Fibroblast of lung (primary cell): Measurements from ENCODE around the gene TTLL11. TPM values are rescaled to one million over a fixed set of nuclear protein-coding genes. Genes with fewer than 3 reads are reported as not detected.

Experiments used
- DNase-seq, 2 donors: peaks; one replicate each; pipeline versions ENCODE4 v3.0.0 to v3.0.0-alpha.2; 2010; ENCODE audit warnings: low read depth in 2 of 2
- H2AFZ ChIP-seq: 2 replicates; pipeline ENCODE4 v1.5.1; 2012; ENCODE audit warnings: low read length, control low read depth, inconsistent platforms
- H3K27ac ChIP-seq: 2 replicates; pipeline ENCODE4 v1.5.1; 2011; ENCODE audit warnings: low read length, control low read depth; ENCODE audit not compliant: insufficient read depth
- H3K27me3 ChIP-seq: 2 replicates; pipeline ENCODE4 v1.5.1; 2011; ENCODE audit warnings: mild to moderate bottlenecking, low read length; ENCODE audit not compliant: control insufficient read depth, insufficient read depth
- H3K36me3 ChIP-seq: 2 replicates; pipeline ENCODE4 v1.5.1; 2011; ENCODE audit warnings: low read length; ENCODE audit not compliant: control insufficient read depth, insufficient read depth
- H3K4me1 ChIP-seq: 2 replicates; pipeline ENCODE4 v1.5.1; 2011; ENCODE audit warnings: low read length; ENCODE audit not compliant: control insufficient read depth, insufficient read depth; ENCODE audit errors: extremely low read depth
- H3K4me2 ChIP-seq: 2 replicates; pipeline ENCODE4 v1.5.1; 2011; ENCODE audit warnings: low read length, control low read depth; ENCODE audit not compliant: insufficient read depth; ENCODE audit errors: extremely low read depth
- H3K4me3 ChIP-seq, 4 experiments: fragments of 200-600 bp in 1 of 4; sonication (generic) in 1 of 4; replicated peaks in 1 of 4; 2 replicates each; pipeline ENCODE4 v1.5.1; 2011 to 2016; ENCODE audit warnings: low read length in 4 of 4, low read depth in 3 of 4, mild to moderate bottlenecking in 3 of 4, control low read depth in 2 of 4, inconsistent platforms in 1 of 4, mixed read lengths in 1 of 4; ENCODE audit not compliant: insufficient read depth in 1 of 4; ENCODE audit errors: control extremely low read depth in 1 of 4
- H3K79me2 ChIP-seq: 2 replicates; pipeline ENCODE4 v1.5.1; 2012; ENCODE audit warnings: mild to moderate bottlenecking, low read length, inconsistent platforms; ENCODE audit not compliant: control insufficient read depth, insufficient read depth
- H3K9ac ChIP-seq: 2 replicates; pipeline ENCODE4 v1.5.1; 2011; ENCODE audit warnings: mild to moderate bottlenecking, low read length, control low read depth; ENCODE audit not compliant: insufficient read depth
- H3K9me3 ChIP-seq: 2 replicates; pipeline ENCODE4 v1.5.1; 2012; ENCODE audit warnings: low read depth, low read length; ENCODE audit not compliant: control insufficient read depth, insufficient read depth
- H4K20me1 ChIP-seq: 2 replicates; pipeline ENCODE4 v1.5.1; 2011; ENCODE audit warnings: low read length; ENCODE audit not compliant: control insufficient read depth, insufficient read depth; ENCODE audit errors: extremely low read depth
- CTCF ChIP-seq, 2 donors: IDR thresholded peaks in 1 of 2; conservative IDR thresholded peaks in 1 of 2; 1 replicate in 1 of 2; 2 replicates in 1 of 2; pipeline ENCODE4 v1.5.1; 2011 to 2012; ENCODE audit warnings: low read length in 2 of 2, control low read depth in 1 of 2, inconsistent platforms in 1 of 2, low read depth in 1 of 2, mild to moderate bottlenecking in 1 of 2
- EZH2 ChIP-seq: IDR thresholded peaks from 2 replicates; pipeline ENCODE4 v1.5.1; 2012; ENCODE audit warnings: low read length, control low read depth, mild to moderate bottlenecking; ENCODE audit errors: missing control alignments
- polyA plus RNA-seq, 2 donors: library from polyadenylated mRNA; depleted of rRNA in 1 of 2; stranded (reverse) in 1 of 2; unstranded in 1 of 2; fragments of >200 nt; gene quantifications; 2 replicates each; pipeline ENCODE4 v1.2.1, GENCODE V29; 2011 to 2012; ENCODE audit warnings: missing spikeins in 1 of 2
- total RNA-seq: library from RNA; depleted of rRNA; stranded (reverse); fragments of >200 nt; gene quantifications from 2 replicates; pipeline ENCODE4 v1.2.1, GENCODE V29; 2014

TTLL11 gene
- total and polyA plus RNA-seq, 2 donors (not counting 1 experiment from before 2014, with no cell fraction given) = 3.9 to 4.8 TPM

- no peaks in the 10 kb centered on the region for H4K20me1 ChIP-seq
- no peak overlapping the region for H3K27ac ChIP-seq
- no peak overlapping the region for H2AFZ ChIP-seq
- H3K36me3 ChIP-seq = peaks cover 12% of the 10 kb centered on the region
- H3K4me1 ChIP-seq = peaks cover 12% of the 10 kb centered on the region
- H3K9me3 ChIP-seq = no peaks in the 10 kb centered on the region
- no peaks in the 10 kb centered on the region for H3K27me3 ChIP-seq
- no peak overlapping the region for H3K9ac ChIP-seq
- TF ChIP-seq EZH2 = no peak
- TF ChIP-seq CTCF (conservative IDR thresholded peaks at IDR 0.05 in 1 of 2, IDR thresholded peaks at IDR 0.05 in 1 of 2; ENCODE audit: low read depth in 1 of 2, low read length in 2 of 2) = no peak
- H3K4me2 ChIP-seq = no peak overlapping the region
- H3K4me3 ChIP-seq = no peak overlapping the region
- no peak for DNase-seq
- H3K79me2 ChIP-seq = no peaks in the 10 kb centered on the region
These were observed 319.7 kb downstream of the TTLL11 start for GRCh38 chr9:121773286-121773953.

GRCh38 chr9:121772600-121773285 is 320.4 kb downstream of the TTLL11 start:
- Histone ChIP-seq H3K27ac (no peak overlapping the region), H3K4me2 (no peak overlapping the region), H3K79me2 (no peaks in the 10 kb centered on the region), H2AFZ (no peak overlapping the region), H3K4me1 (peaks cover 12% of the 10 kb centered on the region), H4K20me1 (no peaks in the 10 kb centered on the region), H3K27me3 (no peaks in the 10 kb centered on the region), H3K4me3 (no peak overlapping the region), H3K36me3 (peaks cover 12% of the 10 kb centered on the region), H3K9ac (no peak overlapping the region), H3K9me3 (no peaks in the 10 kb centered on the region)
- DNase-seq = no peak
- TF ChIP-seq CTCF (conservative IDR thresholded peaks at IDR 0.05 in 1 of 2, IDR thresholded peaks at IDR 0.05 in 1 of 2; ENCODE audit: low read depth in 1 of 2, low read length in 2 of 2) (no peak), EZH2 (no peak)

Other genes starting within 250 kb of the TTLL11 start
- 26.6 and 29.0 TPM in 2 replicates for gene NDUFA8, start 66.5 kb upstream of the TTLL11 start, total RNA-seq
- gene NDUFA8, start 66.5 kb upstream of the TTLL11 start, polyA plus RNA-seq = 90.2 and 105 TPM in 2 replicates
- 0.33 and 0.51 TPM in 2 replicates for gene MORN5, start 66.6 kb upstream of the TTLL11 start, total RNA-seq
- gene MORN5, start 66.6 kb upstream of the TTLL11 start, polyA plus RNA-seq = not detected in 2 replicates
- not detected in 2 replicates for gene LHX6, start 135.6 kb upstream of the TTLL11 start, total RNA-seq
- 0.09 TPM in 1 of 2 replicates, not detected in the other for gene LHX6, start 135.6 kb upstream of the TTLL11 start, polyA plus RNA-seq
- 9.5 and 11.2 TPM in 2 replicates for gene RBM18, start 171.5 kb upstream of the TTLL11 start, total RNA-seq
- gene RBM18, start 171.5 kb upstream of the TTLL11 start, polyA plus RNA-seq = 18.3 and 25.1 TPM in 2 replicates
- 31.6 and 36.8 TPM in 2 replicates for gene MRRF, start 171.6 kb upstream of the TTLL11 start, total RNA-seq
- gene MRRF, start 171.6 kb upstream of the TTLL11 start, polyA plus RNA-seq = 37.3 and 56.9 TPM in 2 replicates